ENCODE data around the gene KIF6. TPM values are rescaled to one million over a fixed set of nuclear protein-coding genes. Genes with fewer than 3 reads are reported as not detected.
A peak's percentile ranks its signal among the peaks of the same experiment; 100 is the strongest.

Gene KIF6
- total RNA-seq, 1 experiment from 2014 or later = 2.7 TPM

DNA sequence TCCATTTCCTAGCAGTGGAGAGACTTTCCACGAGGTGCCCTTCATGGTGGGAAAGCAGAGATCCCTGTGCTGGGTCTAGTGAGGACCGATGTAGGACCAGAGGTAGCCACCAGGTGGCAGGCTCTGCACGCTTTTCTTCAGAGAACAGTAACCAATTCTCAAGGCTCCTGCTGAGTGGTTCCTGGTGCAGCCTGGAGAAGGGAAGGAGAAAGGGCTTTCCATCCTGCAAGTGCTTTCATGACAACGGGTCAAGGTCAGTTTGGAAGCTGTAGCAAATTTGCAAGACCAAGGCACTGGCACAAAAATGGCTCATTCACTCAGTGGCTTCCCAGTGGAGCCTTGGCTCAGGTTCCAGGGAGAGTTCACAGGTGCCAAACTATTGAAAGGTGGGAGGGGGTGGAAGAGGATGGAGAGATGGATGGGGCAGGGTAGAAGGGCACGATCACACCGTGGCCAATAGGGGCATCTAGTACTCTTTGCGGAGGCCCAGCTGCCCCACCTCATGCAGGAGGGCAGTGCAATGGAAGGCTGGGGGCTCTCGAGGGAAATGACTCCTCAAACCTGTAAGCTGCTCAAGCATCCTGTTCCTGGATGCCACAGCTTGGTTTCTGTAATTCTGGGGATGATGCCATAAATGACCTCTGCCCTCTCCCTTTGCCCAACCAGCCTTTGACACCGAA lies 377.2 kb downstream of the KIF6 start:
- H3K4me3 ChIP-seq (ENCODE audit: low read depth, low read length, poor library complexity, severe bottlenecking) = no peak overlapping the region
- ChIA-PET POLR2A (ENCODE audit: low non-redundant PET) (no interaction called here), CTCF (interaction anchor here (1.2 kb wide), 1 partner anchor 14 kb away, joined by 3 read pairs; no protein-coding TSS in a partner anchor)
- DNase-seq (ENCODE audit: low spot score) = peak; percentile 77
- H3K4me1 ChIP-seq (ENCODE audit: insufficient read depth, low read length, poor library complexity, severe bottlenecking) = no peaks in the 10 kb centered on the region
- no peaks in the 10 kb centered on the region for H3K27me3 ChIP-seq (replicated peaks; ENCODE audit: insufficient read depth, low read depth, low read length, poor library complexity)
- intact Hi-C loops (cut with micrococcal nuclease; ENCODE audit: unreplicated experiment) = no loop called here
- H3K36me3 ChIP-seq (ENCODE audit: insufficient read depth, low read length, poor library complexity, severe bottlenecking) = no peaks in the 10 kb centered on the region
- H3K27ac ChIP-seq (ENCODE audit: low read depth, low read length, poor library complexity, severe bottlenecking) = no peak overlapping the region
- no peak for TF ChIP-seq EZH2 (IDR thresholded peaks at IDR 0.05; ENCODE audit: borderline replicate concordance, low read depth, low read length, poor library complexity, severe bottlenecking)
- TF ChIP-seq, protein P1, sequence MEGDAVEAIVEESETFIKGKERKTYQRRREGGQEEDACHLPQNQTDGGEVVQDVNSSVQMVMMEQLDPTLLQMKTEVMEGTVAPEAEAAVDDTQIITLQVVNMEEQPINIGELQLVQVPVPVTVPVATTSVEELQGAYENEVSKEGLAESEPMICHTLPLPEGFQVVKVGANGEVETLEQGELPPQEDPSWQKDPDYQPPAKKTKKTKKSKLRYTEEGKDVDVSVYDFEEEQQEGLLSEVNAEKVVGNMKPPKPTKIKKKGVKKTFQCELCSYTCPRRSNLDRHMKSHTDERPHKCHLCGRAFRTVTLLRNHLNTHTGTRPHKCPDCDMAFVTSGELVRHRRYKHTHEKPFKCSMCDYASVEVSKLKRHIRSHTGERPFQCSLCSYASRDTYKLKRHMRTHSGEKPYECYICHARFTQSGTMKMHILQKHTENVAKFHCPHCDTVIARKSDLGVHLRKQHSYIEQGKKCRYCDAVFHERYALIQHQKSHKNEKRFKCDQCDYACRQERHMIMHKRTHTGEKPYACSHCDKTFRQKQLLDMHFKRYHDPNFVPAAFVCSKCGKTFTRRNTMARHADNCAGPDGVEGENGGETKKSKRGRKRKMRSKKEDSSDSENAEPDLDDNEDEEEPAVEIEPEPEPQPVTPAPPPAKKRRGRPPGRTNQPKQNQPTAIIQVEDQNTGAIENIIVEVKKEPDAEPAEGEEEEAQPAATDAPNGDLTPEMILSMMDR (conservative IDR thresholded peaks at IDR 0.05; ENCODE audit: low read depth, low read length) = peak; percentile 91
- H3K9me3 ChIP-seq (ENCODE audit: low read depth, low read length, poor library complexity, severe bottlenecking) = no peaks in the 10 kb centered on the region
- BruUV-seq (replicated peaks) = no TSS peak

DNA sequence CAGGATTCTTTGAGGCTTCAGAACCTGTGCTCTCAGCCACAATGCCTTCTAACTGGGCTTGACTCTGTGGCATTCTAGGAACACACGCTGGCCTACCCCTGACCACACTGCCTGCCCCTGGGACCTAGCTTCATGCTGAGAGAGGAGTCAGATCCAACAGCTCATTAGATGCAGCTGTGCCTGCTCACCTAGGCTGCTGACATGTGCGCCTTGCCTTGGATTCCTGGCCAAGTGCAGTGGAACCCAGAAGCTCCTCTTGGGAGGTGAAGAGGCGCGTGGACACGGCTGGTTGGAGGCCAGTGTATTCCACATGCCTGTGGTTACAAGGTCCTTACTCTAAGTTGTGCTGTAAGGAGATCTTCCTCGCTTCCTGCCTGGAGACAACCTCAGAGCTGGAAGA lies 378.0 kb downstream of the KIF6 start:
- no peak overlapping the region for H3K4me3 ChIP-seq (ENCODE audit: low read depth, low read length, poor library complexity, severe bottlenecking)
- H3K27ac ChIP-seq (ENCODE audit: low read depth, low read length, poor library complexity, severe bottlenecking) = no peak overlapping the region
- no peaks in the 10 kb centered on the region for H3K4me1 ChIP-seq (ENCODE audit: insufficient read depth, low read length, poor library complexity, severe bottlenecking)
- POLR2A ChIA-PET (ENCODE audit: low non-redundant PET) = no interaction called here
- no peaks in the 10 kb centered on the region for H3K27me3 ChIP-seq (replicated peaks; ENCODE audit: insufficient read depth, low read depth, low read length, poor library complexity)
- CTCF ChIA-PET = interaction anchor here (0.6 kb wide), 1 partner anchor 1781 kb away, joined by 9 read pairs; no protein-coding TSS in a partner anchor
- no peaks in the 10 kb centered on the region for H3K9me3 ChIP-seq (ENCODE audit: low read depth, low read length, poor library complexity, severe bottlenecking)
- TF ChIP-seq EZH2 (IDR thresholded peaks at IDR 0.05; ENCODE audit: borderline replicate concordance, low read depth, low read length, poor library complexity, severe bottlenecking) = no peak
- TF ChIP-seq, protein P1 (conservative IDR thresholded peaks at IDR 0.05; ENCODE audit: low read depth, low read length) = no peak
- no peaks in the 10 kb centered on the region for H3K36me3 ChIP-seq (ENCODE audit: insufficient read depth, low read length, poor library complexity, severe bottlenecking)
- intact Hi-C loops (cut with micrococcal nuclease; ENCODE audit: unreplicated experiment) = no loop called here
- DNase-seq (ENCODE audit: low spot score) = no peak
- BruUV-seq (replicated peaks) = no TSS peak

- Histone ChIP-seq H3K4me1 (ENCODE audit: insufficient read depth, low read length, poor library complexity, severe bottlenecking) (no peaks in the 10 kb centered on the region), H3K36me3 (ENCODE audit: insufficient read depth, low read length, poor library complexity, severe bottlenecking) (no peaks in the 10 kb centered on the region), H3K27me3 (replicated peaks; ENCODE audit: insufficient read depth, low read depth, low read length, poor library complexity) (no peaks in the 10 kb centered on the region), H3K4me3 (ENCODE audit: low read depth, low read length, poor library complexity, severe bottlenecking) (no peak overlapping the region), H3K27ac (ENCODE audit: low read depth, low read length, poor library complexity, severe bottlenecking) (no peak overlapping the region), H3K9me3 (ENCODE audit: low read depth, low read length, poor library complexity, severe bottlenecking) (no peaks in the 10 kb centered on the region)
- no peak for DNase-seq (ENCODE audit: low spot score)
- intact Hi-C loops (cut with micrococcal nuclease; ENCODE audit: unreplicated experiment) = no loop called here
- BruUV-seq (replicated peaks) = no TSS peak
- ChIA-PET POLR2A (ENCODE audit: low non-redundant PET) (no interaction called here), CTCF (no interaction called here)
- TF ChIP-seq EZH2 (IDR thresholded peaks at IDR 0.05; ENCODE audit: borderline replicate concordance, low read depth, low read length, poor library complexity, severe bottlenecking) = no peak
- TF ChIP-seq, protein P1 (conservative IDR thresholded peaks at IDR 0.05; ENCODE audit: low read depth, low read length) = no peak
These were observed 380.4 kb downstream of the KIF6 start for GRCh38 chr6:39344821-39345280.
